K562 (cell line): ENCODE measurements around the gene C8A.

Experiments
- CTCF ChIP-seq, 3 experiments: IDR thresholded peaks in 2 of 3; conservative IDR thresholded peaks in 1 of 3; 2 replicates each; pipeline ENCODE4 v1.5.1; 2011 to 2012; ENCODE audit warnings: low read length in 3 of 3, mild to moderate bottlenecking in 3 of 3, control low read depth in 2 of 3, improper control_type of control experiment in 1 of 3, inconsistent platforms in 1 of 3, low read depth in 1 of 3, mixed read lengths in 1 of 3, moderate library complexity in 1 of 3; ENCODE audit not compliant: insufficient read depth in 2 of 3
- NFYB ChIP-seq: IDR thresholded peaks from 2 replicates; pipeline ENCODE4 v1.6.1; 2011; ENCODE audit warnings: mild to moderate bottlenecking, moderate library complexity; ENCODE audit not compliant: insufficient read length; ENCODE audit errors: extremely low read depth
- ZFP1 ChIP-seq: fragments of 450-650 bp; formaldehyde crosslinking; IDR thresholded peaks from 2 replicates; pipeline ENCODE4 v1.4.0; 2020; ENCODE audit warnings: mild to moderate bottlenecking, mixed read lengths
- ZKSCAN8 ChIP-seq: fragments of 200-800 bp; sonication (Bioruptor generic); IDR thresholded peaks from 2 replicates; pipeline ENCODE4 v1.6.1; 2016; ENCODE audit warnings: missing genetic modification characterization, missing compliant biosample characterization
- TF ChIP-seq, protein P1 (sequence below): sonication (generic); formaldehyde crosslinking; IDR thresholded peaks from 2 replicates; pipeline ENCODE4 v1.8.0; 2022; ENCODE audit warnings: mild to moderate bottlenecking, missing genetic modification reagents

DNA sequence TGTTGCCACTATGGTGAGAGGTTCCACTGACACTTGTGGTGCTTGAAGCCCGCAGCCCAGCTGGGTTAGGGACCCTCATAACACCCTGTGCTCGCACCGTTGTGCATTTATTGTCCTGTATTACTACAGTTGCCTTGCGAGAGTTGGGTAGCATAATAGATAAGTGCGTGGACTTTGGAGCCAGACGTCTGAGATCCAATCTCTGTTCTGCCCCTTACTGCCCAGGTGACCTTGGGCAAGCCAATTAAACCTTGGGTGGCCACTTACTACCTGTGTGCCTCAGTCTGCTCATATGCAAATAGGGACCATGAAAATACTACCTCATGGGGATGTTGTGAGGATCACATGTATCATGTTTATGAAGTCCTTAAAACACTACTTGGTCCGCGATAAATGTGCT lies 97.9 kb downstream of the C8A start:
- TF ChIP-seq ZKSCAN8 = no peak
- TF ChIP-seq NFYB = no peak
- TF ChIP-seq ZFP1 (CRISPR knock-in tag) = no peak
- TF ChIP-seq, protein P1, sequence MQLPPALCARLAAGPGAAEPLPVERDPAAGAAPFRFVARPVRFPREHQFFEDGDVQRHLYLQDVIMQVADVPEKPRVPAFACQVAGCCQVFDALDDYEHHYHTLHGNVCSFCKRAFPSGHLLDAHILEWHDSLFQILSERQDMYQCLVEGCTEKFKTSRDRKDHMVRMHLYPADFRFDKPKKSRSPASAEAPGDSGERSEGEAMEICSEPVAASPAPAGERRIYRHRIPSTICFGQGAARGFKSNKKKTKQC (CRISPR knock-in tag) = no peak
- TF ChIP-seq CTCF (IDR thresholded peaks at IDR 0.05 in 2 of 3, conservative IDR thresholded peaks at IDR 0.05 in 1 of 3; ENCODE audit: insufficient read depth in 2 of 3, low read depth in 1 of 3, low read length in 3 of 3) = no peak
